T-cell (primary cell): ENCODE data around the gene CIAO2A. TPM values are rescaled to one million over a fixed set of nuclear protein-coding genes. Genes with fewer than 3 reads are reported as not detected.

ENCODE experiments used
- ATAC-seq, 4 experiments: fragments of 200-7000 bp in 3 of 4; fragments of 150-1000 bp in 1 of 4; cut with Tn5 transposase; replicated peaks in 1 of 4; 1 replicate in 3 of 4; 2 replicates in 1 of 4; pipeline ENCODE4 v1.10.0; 2021; ENCODE audit warnings: moderate library complexity in 3 of 4, mild to moderate bottlenecking in 2 of 4, moderate number of reproducible peaks in 1 of 4
- CTCF ChIA-PET, 2 donors: fragments of 300-600 bp; sonication (Branson Sonifier 250); formaldehyde crosslinking; loops; one replicate each; lab custom pipeline; 2022; ENCODE audit warnings: antibody characterized with exemption in 2 of 2; lab: Charles Lee
- POLR2A ChIA-PET, 2 donors: fragments of 300-600 bp; sonication (Branson Sonifier 250); formaldehyde crosslinking; loops; one replicate each; lab custom pipeline; 2022; ENCODE audit warnings: antibody characterized with exemption in 2 of 2; lab: Charles Lee
- DNase-seq, 35 experiments: peaks; one replicate each; pipeline versions ENCODE4 v3.0.0 to v3.0.0-alpha.2; 2013 to 2023
- H3K27ac ChIP-seq: one replicate; pipeline ENCODE4 v1.5.1; 2013; ENCODE audit warnings: low read length
- H3K27me3 ChIP-seq, 2 experiments: replicated peaks in 1 of 2; 1 replicate in 1 of 2; 2 replicates in 1 of 2; pipeline versions ENCODE4 v1.6.1 to v1.7.0; 2013; ENCODE audit warnings: low read length in 1 of 2, mixed read lengths in 1 of 2; ENCODE audit not compliant: control insufficient read depth in 2 of 2, insufficient read depth in 2 of 2; ENCODE audit errors: extremely low read depth in 1 of 2
- H3K36me3 ChIP-seq, 2 donors: 1 replicate in 1 of 2; 2 replicates in 1 of 2; pipeline versions ENCODE4 v1.6.1 to v1.7.0; 2013; ENCODE audit warnings: low read length in 1 of 2; ENCODE audit not compliant: control insufficient read depth in 2 of 2, insufficient read depth in 1 of 2; ENCODE audit errors: extremely low read depth in 1 of 2
- H3K4me1 ChIP-seq, 2 experiments: 1 replicate in 1 of 2; 2 replicates in 1 of 2; pipeline versions ENCODE4 v1.6.1 to v1.7.0; 2013; ENCODE audit warnings: low read length in 2 of 2, mixed read lengths in 1 of 2; ENCODE audit not compliant: insufficient read depth in 2 of 2, control insufficient read depth in 1 of 2; ENCODE audit errors: extremely low read depth in 1 of 2
- H3K4me3 ChIP-seq, 2 donors: 1 replicate in 1 of 2; 2 replicates in 1 of 2; pipeline versions ENCODE4 v1.5.1 to v1.7.0; 2013; ENCODE audit warnings: mild to moderate bottlenecking in 2 of 2, low read length in 1 of 2, moderate library complexity in 1 of 2; ENCODE audit not compliant: control insufficient read depth in 1 of 2; ENCODE audit errors: extremely low read depth in 1 of 2
- H3K9me3 ChIP-seq: 2 replicates; pipeline ENCODE4 v1.7.0; 2013
- H3K27ac Mint-ChIP-seq, 2 donors: one replicate each; pipeline ENCODE4 v1.8.0; 2020 to 2021; ENCODE audit warnings: mild to moderate bottlenecking in 2 of 2, mixed read lengths in 2 of 2
- H3K27me3 Mint-ChIP-seq, 2 donors: one replicate each; pipeline ENCODE4 v1.8.0; 2021 to 2022; ENCODE audit warnings: mixed read lengths in 2 of 2
- H3K36me3 Mint-ChIP-seq: one replicate; pipeline ENCODE4 v1.8.0; 2021; ENCODE audit warnings: mixed read lengths
- H3K4me1 Mint-ChIP-seq, 3 donors: one replicate each; pipeline ENCODE4 v1.8.0; 2020 to 2022; ENCODE audit warnings: mixed read lengths in 3 of 3, mild to moderate bottlenecking in 1 of 3
- H3K4me3 Mint-ChIP-seq, 3 donors: one replicate each; pipeline ENCODE4 v1.8.0; 2020 to 2022; ENCODE audit warnings: mild to moderate bottlenecking in 3 of 3, mixed read lengths in 3 of 3, moderate library complexity in 3 of 3
- H3K9me3 Mint-ChIP-seq, 3 donors: one replicate each; pipeline ENCODE4 v1.8.0; 2020 to 2022; ENCODE audit warnings: mixed read lengths in 3 of 3
- WGBS: methylation state at CpG from one replicate; pipeline ENCODE4 v1.1.5; 2013; ENCODE audit warnings: missing lambda C conversion rate; ENCODE audit not compliant: insufficient coverage; 5-methylcytosine and 5-hydroxymethylcytosine counted together
- total RNA-seq, 35 experiments: library from RNA in 6 of 35; stranded (reverse) in 6 of 35; fragments of 120-200 nt in 1 of 35; gene quantifications; one replicate each; pipeline versions ENCODE4 v1.2.1 to v1.2.4 and lab custom pipeline; 2013 to 2026

The CIAO2A gene
- total RNA-seq, 5 donors from 2014 or later (not counting 1 experiment from before 2014, with no cell fraction given), result 21.9 to 31.1 (median 25.9) TPM

- 94% methylated on average over 2 of the region's 5 CpGs for WGBS
- Mint-ChIP-seq H3K4me3 (no peak overlapping the region), H3K27ac (no peak overlapping the region), H3K36me3 (peaks cover 54% of the 10 kb centered on the region), H3K4me1 (peaks cover 0 to 3% (median 1%) of the 10 kb centered on the region in 3 donors), H3K27me3 (no peaks in the 10 kb centered on the region), H3K9me3 (no peaks in the 10 kb centered on the region)
- peaks cover 28 to 92% of the 10 kb centered on the region in 2 donors for H3K36me3 ChIP-seq
- no peak overlapping the region for H3K27ac ChIP-seq
- H3K27me3 ChIP-seq, result no peaks in the 10 kb centered on the region
- POLR2A ChIA-PET, result interaction anchor here (0.6 kb wide), 2 partner anchors 14 to 68 kb away, joined by 5 read pairs; no protein-coding TSS in a partner anchor
- H3K9me3 ChIP-seq, result no peaks in the 10 kb centered on the region
- no peak for DNase-seq
- H3K4me1 ChIP-seq, result no peaks in the 10 kb centered on the region
- CTCF ChIA-PET, result interaction anchor here in 1 of 2 donors (0.6 kb wide), 1 partner anchor 417 kb away, joined by 3 read pairs; no protein-coding TSS in a partner anchor
- H3K4me3 ChIP-seq, result no peak overlapping the region
- ATAC-seq, result no peak
These were observed 24.3 kb upstream of the CIAO2A start for GRCh38 chr15:64117759-64118487.

- Mint-ChIP-seq H3K4me1 (peaks cover 26 to 40% (median 34%) of the 10 kb centered on the region in 3 donors), H3K27ac (no peak overlapping the region), H3K27me3 (no peaks in the 10 kb centered on the region), H3K4me3 (no peak overlapping the region), H3K36me3 (peaks cover 38% of the 10 kb centered on the region), H3K9me3 (no peaks in the 10 kb centered on the region)
- WGBS, result no CpG with 5 or more reads among the region's 1 CpG
- DNase-seq, result no peak
- peaks cover 8 to 51% of the 10 kb centered on the region in 2 donors for H3K36me3 ChIP-seq
- no peaks in the 10 kb centered on the region for H3K27me3 ChIP-seq
- H3K4me3 ChIP-seq, result no peak overlapping the region
- POLR2A ChIA-PET, result no interaction called here
- ATAC-seq, result no peak
- peaks cover 10 to 15% of the 10 kb centered on the region in 2 experiments for H3K4me1 ChIP-seq
- H3K27ac ChIP-seq, result no peak overlapping the region
- CTCF ChIA-PET, result no interaction called here
- H3K9me3 ChIP-seq, result no peaks in the 10 kb centered on the region
These were observed 19.3 kb upstream of the CIAO2A start for GRCh38 chr15:64112904-64113303.

GRCh38 chr15:64112073-64112772, 18.6 kb upstream of the CIAO2A start:
- Mint-ChIP-seq H3K4me1 (peaks cover 30 to 44% (median 37%) of the 10 kb centered on the region in 3 donors), H3K27ac (no peak overlapping the region), H3K27me3 (no peaks in the 10 kb centered on the region), H3K9me3 (no peaks in the 10 kb centered on the region), H3K4me3 (no peak overlapping the region), H3K36me3 (peaks cover 35% of the 10 kb centered on the region)
- ChIA-PET POLR2A (no interaction called here), CTCF (interaction anchor here in 1 of 2 donors (0.6 to 0.9 kb wide), 2 partner anchors 9 to 360 kb away, joined by 3 read pairs; no protein-coding TSS in a partner anchor)
- Histone ChIP-seq H3K4me1 (peaks cover 10 to 15% of the 10 kb centered on the region in 2 experiments), H3K4me3 (no peak overlapping the region), H3K36me3 (peaks cover 8 to 45% of the 10 kb centered on the region in 2 donors), H3K27ac (no peak overlapping the region), H3K9me3 (no peaks in the 10 kb centered on the region), H3K27me3 (no peaks in the 10 kb centered on the region)
- DNase-seq (no peak), ATAC-seq (no peak)
- 100% methylated on average over 2 of the region's 4 CpGs for WGBS

- POLR2A ChIA-PET, result interaction anchor here in 1 of 2 donors (1.0 kb wide), 1 partner anchor 14 kb away, joined by 4 read pairs; no protein-coding TSS in a partner anchor
- H3K36me3 Mint-ChIP-seq, result peaks cover 35% of the 10 kb centered on the region
- ATAC-seq, result no peak
These were observed 18.0 kb upstream of the CIAO2A start for GRCh38 chr15:64111679-64112050.

GRCh38 chr15:64110950-64111678, 17.5 kb upstream of the CIAO2A start:
- H3K4me3 Mint-ChIP-seq, result no peak overlapping the region
- CTCF ChIA-PET, result interaction anchor here in 1 of 2 donors (0.9 to 1.3 kb wide), 3 partner anchors 10 to 42 kb away, joined by 3 read pairs; partner anchors contain the start of gene SNX1
- H3K4me1 Mint-ChIP-seq, result peaks cover 41 to 55% (median 48%) of the 10 kb centered on the region in 3 donors
- peaks cover 8 to 34% of the 10 kb centered on the region in 2 donors for H3K36me3 ChIP-seq
- H3K36me3 Mint-ChIP-seq, result peaks cover 32% of the 10 kb centered on the region
- ATAC-seq (peak; percentile 57 to 81 (median 62)), DNase-seq (peak in 1 of 35 experiments; percentile 25)
- no peak overlapping the region for H3K4me3 ChIP-seq
- POLR2A ChIA-PET, result interaction anchor here in 1 of 2 donors (0.5 to 1.0 kb wide), 2 partner anchors 13 to 376 kb away, joined by 4 read pairs; no protein-coding TSS in a partner anchor
- no peaks in the 10 kb centered on the region for H3K9me3 ChIP-seq
- peak overlapping the region; percentile 10 for H3K27ac ChIP-seq
- H3K9me3 Mint-ChIP-seq, result no peaks in the 10 kb centered on the region
- no peaks in the 10 kb centered on the region for H3K27me3 ChIP-seq
- no CpG with 5 or more reads among the region's 3 CpGs for WGBS
- no peaks in the 10 kb centered on the region for H3K27me3 Mint-ChIP-seq
- H3K4me1 ChIP-seq, result peaks cover 10 to 15% of the 10 kb centered on the region in 2 experiments
- H3K27ac Mint-ChIP-seq, result peak overlapping the region; percentile 44 to 56

More at GRCh38 chr15:64111679-64112050, 18.0 kb upstream of the CIAO2A start:
- peaks cover 10 to 15% of the 10 kb centered on the region in 2 experiments for H3K4me1 ChIP-seq
- no peak overlapping the region for H3K4me3 Mint-ChIP-seq
- no peaks in the 10 kb centered on the region for H3K9me3 Mint-ChIP-seq
- H3K36me3 ChIP-seq, result peaks cover 8 to 39% of the 10 kb centered on the region in 2 donors
- H3K4me1 Mint-ChIP-seq, result peaks cover 36 to 49% (median 42%) of the 10 kb centered on the region in 3 donors
- no peaks in the 10 kb centered on the region for H3K27me3 ChIP-seq
- WGBS, result 100% methylated on average over 1 of the region's 3 CpGs
- H3K27ac ChIP-seq, result no peak overlapping the region
- CTCF ChIA-PET, result interaction anchor here in 1 of 2 donors (0.6 to 1.3 kb wide), 3 partner anchors 10 to 360 kb away, joined by 3 read pairs; partner anchors contain the start of gene SNX1
- no peaks in the 10 kb centered on the region for H3K27me3 Mint-ChIP-seq
- DNase-seq, result no peak
- no peaks in the 10 kb centered on the region for H3K9me3 ChIP-seq
- peak overlapping the region in 1 of 2 donors; percentile 28 for H3K27ac Mint-ChIP-seq
- H3K4me3 ChIP-seq, result no peak overlapping the region
